H1 (cell line): Measurements from ENCODE around the gene SORBS1. TPM values are rescaled to one million over a fixed set of nuclear protein-coding genes. Genes with fewer than 3 reads are reported as not detected.

Experiments used
- CBX8 ChIP-seq: fragments of 300-800, 300-1000 bp; sonication (generic); IDR thresholded peaks from 2 replicates; pipeline ENCODE4 v1.7.1; 2016; ENCODE audit warnings: low read depth, low read length, borderline replicate concordance
- EZH2 ChIP-seq: fragments of 200-600 bp; sonication (generic); IDR thresholded peaks from 2 replicates; pipeline ENCODE4 v1.7.1; 2012; ENCODE audit warnings: low read depth, mild to moderate bottlenecking, moderate library complexity, low read length, inconsistent platforms; ENCODE audit not compliant: severe bottlenecking
- KDM4A ChIP-seq: IDR thresholded peaks from one replicate; pipeline ENCODE4 v1.7.1; 2012; ENCODE audit warnings: low read depth, mild to moderate bottlenecking, moderate library complexity, low read length, inconsistent platforms; ENCODE audit not compliant: severe bottlenecking
- NRF1 ChIP-seq: IDR thresholded peaks from 2 replicates; pipeline ENCODE4 v1.6.1; 2011; ENCODE audit warnings: mild to moderate bottlenecking, low read depth, low read length, improper control_type of control experiment
- RNF2 ChIP-seq: fragments of 200-900, 300-1000 bp; sonication (generic); IDR thresholded peaks from 2 replicates; pipeline ENCODE4 v1.7.1; 2016; ENCODE audit warnings: borderline replicate concordance, low read depth, mild to moderate bottlenecking, antibody characterized with exemption, low read length; ENCODE audit not compliant: poor library complexity, severe bottlenecking; ENCODE audit errors: missing control alignments
- TAF7 ChIP-seq: optimal IDR thresholded peaks from 2 replicates; pipeline ENCODE3; 2011; ENCODE audit warnings: low read depth, mild to moderate bottlenecking, inconsistent platforms, low read length, moderate library complexity, borderline replicate concordance
- polyA plus RNA-seq, 7 experiments: library from polyadenylated mRNA; depleted of rRNA in 3 of 7; stranded (reverse) in 5 of 7; unstranded in 2 of 7; fragments of >200 nt in 5 of 7; fragments of 200-250 nt in 2 of 7; gene quantifications; 1 replicate in 5 of 7; 2 replicates in 1 of 7; 4 replicates in 1 of 7; pipeline versions ENCODE4 v1.2.1 to v1.2.3, GENCODE V29; 2011 to 2013; ENCODE audit warnings: missing spikeins in 2 of 7, mixed read lengths in 2 of 7
- total RNA-seq: library from RNA; stranded (reverse); fragmentation: NEBNext Ultra II Directional; extraction: Animal tissue kit (Norgen Biotek cat#: 25700); gene quantifications from 2 replicates; pipeline ENCODE4 v1.2.1, GENCODE V29; 2021
- TF ChIP-seq, protein P1 (sequence below): IDR thresholded peaks from 2 replicates; pipeline ENCODE4 v1.6.1; 2012; ENCODE audit warnings: inconsistent platforms
- TF ChIP-seq, protein P2 (sequence below), 3 experiments: IDR thresholded peaks; 1 replicate in 2 of 3; 2 replicates in 1 of 3; pipeline versions ENCODE4 v1.5.1 to v1.6.1; 2011; ENCODE audit warnings: low read length in 3 of 3, mild to moderate bottlenecking in 3 of 3, inconsistent platforms in 2 of 3, low read depth in 1 of 3, moderate library complexity in 1 of 3; ENCODE audit not compliant: insufficient read depth in 1 of 3; ENCODE audit errors: control extremely low read depth in 1 of 3

Gene SORBS1
- total and polyA plus RNA-seq, 2 of the 8 experiments (the other 6 are each of a cell fraction or from before 2014, with no cell fraction given), result 16.0 to 35.0 TPM

DNA sequence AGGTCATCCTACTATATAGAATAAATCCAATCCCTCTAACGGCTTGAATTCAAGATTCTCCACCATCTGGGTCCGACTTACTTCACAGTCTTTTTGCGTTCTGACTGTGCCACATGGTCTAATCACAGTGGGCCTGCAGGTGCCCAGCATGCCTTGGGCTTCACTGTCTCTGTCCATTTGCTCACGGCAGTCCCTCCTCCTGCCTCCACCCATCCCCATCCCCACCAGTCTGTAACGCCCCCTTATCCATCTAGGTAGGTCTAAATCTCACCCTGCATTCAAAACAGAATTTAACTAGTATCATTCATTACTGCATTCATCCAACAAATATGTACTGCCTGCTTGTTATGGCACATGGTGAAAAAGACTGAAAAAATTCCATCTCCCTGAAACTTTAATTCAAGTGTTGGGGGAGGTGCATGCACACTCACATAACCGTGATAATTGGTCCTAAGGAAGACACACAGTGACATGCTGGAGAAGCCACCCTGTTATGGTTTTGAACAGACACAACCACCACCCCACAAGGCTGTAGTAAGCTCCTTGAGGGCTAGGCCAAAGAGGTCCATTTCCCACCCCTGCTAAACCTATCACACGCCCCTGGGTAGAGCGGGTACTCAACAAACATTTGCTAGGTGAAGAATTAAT is 24.2 kb downstream of the SORBS1 start (continued):
- TF ChIP-seq, protein P1, sequence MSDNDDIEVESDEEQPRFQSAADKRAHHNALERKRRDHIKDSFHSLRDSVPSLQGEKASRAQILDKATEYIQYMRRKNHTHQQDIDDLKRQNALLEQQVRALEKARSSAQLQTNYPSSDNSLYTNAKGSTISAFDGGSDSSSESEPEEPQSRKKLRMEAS, result no peak
- TF ChIP-seq NRF1, result no peak
- TF ChIP-seq, protein P2, sequence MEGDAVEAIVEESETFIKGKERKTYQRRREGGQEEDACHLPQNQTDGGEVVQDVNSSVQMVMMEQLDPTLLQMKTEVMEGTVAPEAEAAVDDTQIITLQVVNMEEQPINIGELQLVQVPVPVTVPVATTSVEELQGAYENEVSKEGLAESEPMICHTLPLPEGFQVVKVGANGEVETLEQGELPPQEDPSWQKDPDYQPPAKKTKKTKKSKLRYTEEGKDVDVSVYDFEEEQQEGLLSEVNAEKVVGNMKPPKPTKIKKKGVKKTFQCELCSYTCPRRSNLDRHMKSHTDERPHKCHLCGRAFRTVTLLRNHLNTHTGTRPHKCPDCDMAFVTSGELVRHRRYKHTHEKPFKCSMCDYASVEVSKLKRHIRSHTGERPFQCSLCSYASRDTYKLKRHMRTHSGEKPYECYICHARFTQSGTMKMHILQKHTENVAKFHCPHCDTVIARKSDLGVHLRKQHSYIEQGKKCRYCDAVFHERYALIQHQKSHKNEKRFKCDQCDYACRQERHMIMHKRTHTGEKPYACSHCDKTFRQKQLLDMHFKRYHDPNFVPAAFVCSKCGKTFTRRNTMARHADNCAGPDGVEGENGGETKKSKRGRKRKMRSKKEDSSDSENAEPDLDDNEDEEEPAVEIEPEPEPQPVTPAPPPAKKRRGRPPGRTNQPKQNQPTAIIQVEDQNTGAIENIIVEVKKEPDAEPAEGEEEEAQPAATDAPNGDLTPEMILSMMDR (IDR thresholded peaks at IDR 0.05; ENCODE audit: control extremely low read depth in 1 of 3, insufficient read depth in 1 of 3, low read depth in 1 of 3, low read length in 3 of 3), result no peak
- TF ChIP-seq EZH2, result no peak
- TF ChIP-seq RNF2, result no peak
- TF ChIP-seq KDM4A, result no peak
- no peak for TF ChIP-seq TAF7
- TF ChIP-seq CBX8, result no peak
